Neural cell (in vitro differentiated cells): Measurements from ENCODE around the gene OR2T29. TPM values are rescaled to one million over a fixed set of nuclear protein-coding genes. Genes with fewer than 3 reads are reported as not detected.
"Not testable (repeated sequence)": the region's sequence is repeated elsewhere in the genome, so short reads cannot be mapped to it uniquely, and the experiment has no call there.

Source experiments
- H2AFZ ChIP-seq: fragments of 200-600, 300-800 bp; sonication (generic), shearing (Covaris generic); 2 replicates; pipeline ENCODE4 v1.6.0; 2014; ENCODE audit warnings: low read depth, mild to moderate bottlenecking, antibody characterized with exemption, low read length, moderate library complexity
- H3F3A ChIP-seq: fragments of 200-600 bp; shearing (Covaris generic); 2 replicates; pipeline ENCODE4 v1.6.1; 2016; ENCODE audit warnings: mild to moderate bottlenecking, moderate library complexity, mixed read lengths, antibody characterized with exemption, low read length; ENCODE audit not compliant: insufficient read depth, poor library complexity, severe bottlenecking
- H3K27ac ChIP-seq: fragments of 200-600, 300-800 bp; sonication (generic), shearing (Covaris generic); 2 replicates; pipeline ENCODE4 v1.5.1; 2014; ENCODE audit warnings: mild to moderate bottlenecking, low read length, moderate library complexity
- H3K27me3 ChIP-seq: fragments of 300-800, 200-600 bp; sonication (generic), shearing (Covaris generic); 2 replicates; pipeline ENCODE4 v1.6.0; 2014; ENCODE audit warnings: mild to moderate bottlenecking, low read depth, low read length, moderate library complexity; ENCODE audit not compliant: insufficient read depth
- H3K36me3 ChIP-seq: fragments of 300-800, 200-600 bp; sonication (generic), shearing (Covaris generic); 2 replicates; pipeline ENCODE4 v1.5.1; 2014; ENCODE audit warnings: mild to moderate bottlenecking, antibody characterized with exemption, low read length, moderate library complexity; ENCODE audit not compliant: insufficient read depth
- H3K4me2 ChIP-seq: fragments of 300-800, 200-600 bp; sonication (generic), shearing (Covaris generic); 2 replicates; pipeline ENCODE4 v1.6.0; 2014; ENCODE audit warnings: mild to moderate bottlenecking, low read length
- H3K4me3 ChIP-seq: fragments of 300-800, 200-600 bp; sonication (generic), shearing (Covaris generic); 2 replicates; pipeline ENCODE4 v1.5.1; 2014; ENCODE audit warnings: mild to moderate bottlenecking, low read length, moderate library complexity
- H3K79me2 ChIP-seq: fragments of 200-600 bp; shearing (Covaris generic); replicated peaks from 2 replicates; pipeline ENCODE4 v1.6.0; 2014; ENCODE audit warnings: mild to moderate bottlenecking, low read length, moderate library complexity; ENCODE audit not compliant: insufficient read depth
- H3K9ac ChIP-seq: fragments of 300-800, 200-600 bp; sonication (generic), shearing (Covaris generic); 2 replicates; pipeline ENCODE4 v1.6.1; 2016; ENCODE audit warnings: mild to moderate bottlenecking, low read length, mixed read lengths
- H3K9me2 ChIP-seq: fragments of 200-600 bp; shearing (Covaris generic); 2 replicates; pipeline ENCODE4 v1.6.1; 2016; ENCODE audit warnings: mild to moderate bottlenecking, low read length, mixed read lengths; ENCODE audit not compliant: insufficient read depth
- H3K9me3 ChIP-seq: fragments of 200-600, 300-800 bp; sonication (generic), shearing (Covaris generic); 2 replicates; pipeline ENCODE4 v1.6.1; 2016; ENCODE audit warnings: mild to moderate bottlenecking, mixed run types, low read length, moderate library complexity, mixed read lengths
- H4K20me1 ChIP-seq: fragments of 200-600 bp; shearing (Covaris generic); 2 replicates; pipeline ENCODE4 v1.6.1; 2016; ENCODE audit warnings: mild to moderate bottlenecking, mixed run types; ENCODE audit not compliant: insufficient read depth
- EP300 ChIP-seq: fragments of 450-650 bp; conservative IDR thresholded peaks from 2 replicates; pipeline ENCODE4 v1.6.1; 2014; ENCODE audit warnings: antibody characterized with exemption, mild to moderate bottlenecking, moderate library complexity; ENCODE audit not compliant: poor library complexity, severe bottlenecking
- EZH2 ChIP-seq: fragments of 200-600, 300-800 bp; shearing (Covaris generic), sonication (generic); IDR thresholded peaks from 2 replicates; pipeline ENCODE4 v1.6.1; 2014; ENCODE audit warnings: antibody characterized with exemption, low read length, borderline replicate concordance, mild to moderate bottlenecking; ENCODE audit not compliant: insufficient read depth, poor library complexity, severe bottlenecking
- MXI1 ChIP-seq: fragments of 450-650 bp; conservative IDR thresholded peaks from 2 replicates; pipeline ENCODE4 v1.6.1; 2014; ENCODE audit warnings: antibody characterized with exemption, mild to moderate bottlenecking; ENCODE audit not compliant: poor library complexity, severe bottlenecking
- POLR2AphosphoS5 ChIP-seq: IDR thresholded peaks from 2 replicates; pipeline ENCODE4 v1.6.1; 2012
- REST ChIP-seq: IDR thresholded peaks from 2 replicates; pipeline ENCODE4 v1.6.1; 2012; ENCODE audit warnings: borderline replicate concordance
- SMC3 ChIP-seq: fragments of 450-650 bp; conservative IDR thresholded peaks from 2 replicates; pipeline ENCODE4 v1.6.1; 2014; ENCODE audit warnings: antibody characterized with exemption, mild to moderate bottlenecking, moderate library complexity; ENCODE audit not compliant: poor library complexity
- TAF1 ChIP-seq: IDR thresholded peaks from 2 replicates; pipeline ENCODE4 v1.6.1; 2012; ENCODE audit warnings: low read depth
- polyA plus RNA-seq: library from polyadenylated mRNA; depleted of rRNA; stranded (reverse); fragments of >200 nt; gene quantifications from 2 replicates; pipeline ENCODE4 v1.2.3, GENCODE V29; 2014
- small RNA-seq, 3 experiments: library from RNA; depleted of rRNA; stranded (forward); fragments of <200 nt; gene quantifications; one replicate each; pipeline ENCODE3, GENCODE V24; 2012

OR2T29 gene
- polyA plus RNA-seq, 1 donor from 2014 or later, result not detected

- not testable (repeated sequence) for H3K9me3 ChIP-seq, H4K20me1 ChIP-seq, H3K27me3 ChIP-seq, H2AFZ ChIP-seq, H3K79me2 ChIP-seq, H3F3A ChIP-seq, H3K4me2 ChIP-seq, H3K36me3 ChIP-seq, H3K9me2 ChIP-seq, H3K9ac ChIP-seq, H3K4me3 ChIP-seq, H3K27ac ChIP-seq
These were observed 25.1 kb downstream of the OR2T29 start for GRCh38 chr1:248537449-248537848.

GRCh38 chr1:248521856-248522255, 40.7 kb downstream of the OR2T29 start:
- H4K20me1 ChIP-seq, result no peaks in the 10 kb centered on the region
- H3K36me3 ChIP-seq, result no peaks in the 10 kb centered on the region
- H3K9me2 ChIP-seq, result no peaks in the 10 kb centered on the region
- no peak overlapping the region for H3K4me2 ChIP-seq
- no peaks in the 10 kb centered on the region for H3K79me2 ChIP-seq
- H3F3A ChIP-seq, result no peaks in the 10 kb centered on the region
- no peak for TF ChIP-seq POLR2AphosphoS5
- no peak for TF ChIP-seq MXI1
- no peak for TF ChIP-seq TAF1
- TF ChIP-seq REST, result no peak
- no peak for TF ChIP-seq EP300
- TF ChIP-seq SMC3, result no peak
- TF ChIP-seq EZH2, result no peak
- no peak overlapping the region for H3K4me3 ChIP-seq
- H3K27me3 ChIP-seq, result no peaks in the 10 kb centered on the region
- H3K27ac ChIP-seq, result no peak overlapping the region
- H2AFZ ChIP-seq, result no peak overlapping the region
- H3K9ac ChIP-seq, result no peak overlapping the region
- H3K9me3 ChIP-seq, result no peaks in the 10 kb centered on the region

GRCh38 chr1:248510217-248510616, 52.4 kb downstream of the OR2T29 start:
- not testable (repeated sequence) for H3F3A ChIP-seq, H3K9me3 ChIP-seq, H3K36me3 ChIP-seq, H3K9ac ChIP-seq, H3K27me3 ChIP-seq, H3K4me3 ChIP-seq, H3K4me2 ChIP-seq, H4K20me1 ChIP-seq, H3K79me2 ChIP-seq, H3K9me2 ChIP-seq, H2AFZ ChIP-seq, H3K27ac ChIP-seq

GRCh38 chr1:248507773-248508172, 54.8 kb downstream of the OR2T29 start, which contains the start of gene OR2G6:
Gene OR2G6, plus strand, starts transcription at chr1:248508073. Its CDS starts 13,574 bp downstream, at chr1:248521647.
- H3K9me2 ChIP-seq, H4K20me1 ChIP-seq, H3K9ac ChIP-seq, H3F3A ChIP-seq, H3K27ac ChIP-seq, H3K27me3 ChIP-seq, H3K79me2 ChIP-seq, H2AFZ ChIP-seq, H3K9me3 ChIP-seq, H3K4me2 ChIP-seq, H3K4me3 ChIP-seq, H3K36me3 ChIP-seq: not testable (repeated sequence)

Small RNAs within 50 kb of the gene (small RNA-seq; reads per million reads assigned to genes)
- gene RF00019, result 0 to 1.2 (median 0) reads per million in 3 experiments

Other genes with a start within 250 kb of the OR2T29 start
- gene OR2M7, start 238.2 kb downstream of the OR2T29 start, polyA plus RNA-seq, result not detected in 2 replicates
- gene OR14C36, start 214.0 kb downstream of the OR2T29 start, polyA plus RNA-seq, result not detected in 2 replicates
- gene OR2T4, start 201.1 kb downstream of the OR2T29 start, polyA plus RNA-seq, result not detected in 2 replicates
- not detected in 2 replicates for gene OR2T6, start 187.0 kb downstream of the OR2T29 start, polyA plus RNA-seq
- not detected in 2 replicates for gene OR2T1, start 159.7 kb downstream of the OR2T29 start, polyA plus RNA-seq
- gene OR2T2, start 117.1 kb downstream of the OR2T29 start, polyA plus RNA-seq, result not detected in 2 replicates
- not detected in 2 replicates for gene OR2T3, start 89.4 kb downstream of the OR2T29 start, polyA plus RNA-seq
- not detected in 2 replicates for gene OR2T5, start 74.2 kb downstream of the OR2T29 start, polyA plus RNA-seq
- gene OR2G6, start 54.7 kb downstream of the OR2T29 start, polyA plus RNA-seq, result not detected in 2 replicates
- gene OR2T34, start 12.0 kb upstream of the OR2T29 start, polyA plus RNA-seq, result not detected in 2 replicates
- gene OR2T10, start 34.9 kb upstream of the OR2T29 start, polyA plus RNA-seq, result not detected in 2 replicates
- gene OR2T11, start 72.3 kb upstream of the OR2T29 start, polyA plus RNA-seq, result not detected in 2 replicates
- not detected in 2 replicates for gene OR2T35, start 82.5 kb upstream of the OR2T29 start, polyA plus RNA-seq
- not detected in 2 replicates for gene OR2T27, start 92.8 kb upstream of the OR2T29 start, polyA plus RNA-seq
- gene OR14I1, start 140.0 kb upstream of the OR2T29 start, polyA plus RNA-seq, result not detected in 2 replicates
- not detected in 2 replicates for gene LYPD8, start 193.0 kb upstream of the OR2T29 start, polyA plus RNA-seq